ENCODE data around the gene RANBP3.

The RANBP3 gene

DNA sequence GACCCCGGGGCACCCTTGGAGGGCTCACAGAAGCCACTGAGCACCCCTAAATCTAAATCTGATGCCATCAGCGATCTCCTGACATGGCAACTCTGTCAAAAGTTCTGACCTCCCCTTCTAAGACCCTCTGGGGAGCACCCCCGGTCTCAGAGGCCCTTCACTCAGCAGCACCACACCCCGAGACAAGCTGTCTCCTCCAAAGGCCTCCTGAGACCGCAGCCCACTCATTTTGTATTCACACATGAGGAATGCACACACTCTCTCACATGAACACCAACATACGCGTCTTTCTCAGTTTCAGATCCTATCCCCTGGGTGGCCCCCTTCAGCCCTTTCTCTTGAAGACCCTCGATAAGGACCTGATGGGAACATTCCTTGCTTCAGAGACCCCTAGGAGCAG is 77.0 kb downstream of the RANBP3 start (continued):
- TF ChIP-seq, protein P1, sequence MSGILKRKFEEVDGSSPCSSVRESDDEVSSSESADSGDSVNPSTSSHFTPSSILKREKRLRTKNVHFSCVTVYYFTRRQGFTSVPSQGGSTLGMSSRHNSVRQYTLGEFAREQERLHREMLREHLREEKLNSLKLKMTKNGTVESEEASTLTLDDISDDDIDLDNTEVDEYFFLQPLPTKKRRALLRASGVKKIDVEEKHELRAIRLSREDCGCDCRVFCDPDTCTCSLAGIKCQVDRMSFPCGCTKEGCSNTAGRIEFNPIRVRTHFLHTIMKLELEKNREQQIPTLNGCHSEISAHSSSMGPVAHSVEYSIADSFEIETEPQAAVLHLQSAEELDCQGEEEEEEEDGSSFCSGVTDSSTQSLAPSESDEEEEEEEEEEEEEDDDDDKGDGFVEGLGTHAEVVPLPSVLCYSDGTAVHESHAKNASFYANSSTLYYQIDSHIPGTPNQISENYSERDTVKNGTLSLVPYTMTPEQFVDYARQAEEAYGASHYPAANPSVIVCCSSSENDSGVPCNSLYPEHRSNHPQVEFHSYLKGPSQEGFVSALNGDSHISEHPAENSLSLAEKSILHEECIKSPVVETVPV (CRISPR knock-in tag; IDR thresholded peaks at IDR 0.05): no peak
- TF ChIP-seq CSDC2 (CRISPR knock-in tag; IDR thresholded peaks at IDR 0.05) (no peak), ZNF565 (CRISPR knock-in tag; conservative IDR thresholded peaks at IDR 0.05; ENCODE audit: low read depth) (no peak), ZFP30 (CRISPR knock-in tag; IDR thresholded peaks at IDR 0.05) (no peak), ISL1 (CRISPR knock-in tag; IDR thresholded peaks at IDR 0.05) (no peak), PPARA (CRISPR knock-in tag; IDR thresholded peaks at IDR 0.05; ENCODE audit: borderline replicate concordance) (no peak), ARNTL (CRISPR knock-in tag; IDR thresholded peaks at IDR 0.05; ENCODE audit: borderline replicate concordance, low read depth) (no peak), SNAI2 (CRISPR knock-in tag; IDR thresholded peaks at IDR 0.05) (no peak), TOX (CRISPR knock-in tag; IDR thresholded peaks at IDR 0.05; ENCODE audit: borderline replicate concordance) (no peak), ZFP3 (CRISPR knock-in tag; IDR thresholded peaks at IDR 0.05) (no peak), GLIS3 (CRISPR knock-in tag; IDR thresholded peaks at IDR 0.05) (no peak)
- TF ChIP-seq, protein P2, sequence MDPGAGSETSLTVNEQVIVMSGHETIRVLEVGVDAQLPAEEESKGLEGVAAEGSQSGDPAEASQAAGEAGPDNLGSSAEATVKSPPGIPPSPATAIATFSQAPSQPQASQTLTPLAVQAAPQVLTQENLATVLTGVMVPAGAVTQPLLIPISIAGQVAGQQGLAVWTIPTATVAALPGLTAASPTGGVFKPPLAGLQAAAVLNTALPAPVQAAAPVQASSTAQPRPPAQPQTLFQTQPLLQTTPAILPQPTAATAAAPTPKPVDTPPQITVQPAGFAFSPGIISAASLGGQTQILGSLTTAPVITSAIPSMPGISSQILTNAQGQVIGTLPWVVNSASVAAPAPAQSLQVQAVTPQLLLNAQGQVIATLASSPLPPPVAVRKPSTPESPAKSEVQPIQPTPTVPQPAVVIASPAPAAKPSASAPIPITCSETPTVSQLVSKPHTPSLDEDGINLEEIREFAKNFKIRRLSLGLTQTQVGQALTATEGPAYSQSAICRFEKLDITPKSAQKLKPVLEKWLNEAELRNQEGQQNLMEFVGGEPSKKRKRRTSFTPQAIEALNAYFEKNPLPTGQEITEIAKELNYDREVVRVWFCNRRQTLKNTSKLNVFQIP (CRISPR knock-in tag; IDR thresholded peaks at IDR 0.05; ENCODE audit: borderline replicate concordance, low read depth): no peak

DNA sequence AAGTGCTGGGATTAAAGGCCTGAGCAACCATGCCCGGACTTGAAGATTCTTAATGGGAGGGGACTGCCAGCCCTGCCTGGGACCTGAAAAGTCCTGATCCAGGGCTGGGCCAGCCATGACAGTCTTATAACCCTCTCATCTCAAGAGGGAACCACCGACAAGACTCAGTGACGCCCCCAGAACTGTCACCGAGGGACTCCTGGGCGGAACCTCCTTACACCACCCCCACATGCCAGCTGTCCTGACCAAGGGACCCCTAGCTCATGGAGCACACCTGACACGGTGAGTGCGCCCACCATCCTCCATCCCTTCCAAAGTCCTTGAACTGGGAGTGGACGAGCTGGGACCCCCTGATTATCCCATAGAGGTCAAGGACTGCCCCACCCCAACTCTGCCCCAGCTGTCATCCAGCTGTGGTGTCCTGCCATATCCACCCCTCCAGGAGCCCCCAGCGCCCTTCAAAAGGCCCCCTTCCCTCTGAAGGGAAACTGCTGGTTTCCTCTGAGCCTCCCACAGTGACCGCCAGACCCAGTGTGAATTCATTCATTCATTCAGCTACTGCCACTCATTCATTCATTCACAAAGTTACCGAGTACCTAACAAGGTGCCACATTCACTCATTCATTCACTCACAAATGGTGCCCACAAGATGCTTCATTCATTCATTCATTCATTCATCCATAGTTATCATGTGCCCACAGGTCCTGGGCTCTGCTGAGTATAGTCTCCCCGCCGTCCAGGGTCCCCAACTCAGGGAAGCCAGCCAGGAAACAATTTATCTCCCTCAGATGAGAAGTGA is 78.0 kb downstream of the RANBP3 start:
- TF ChIP-seq SNAI2 (CRISPR knock-in tag; IDR thresholded peaks at IDR 0.05) (no peak), TOX (CRISPR knock-in tag; IDR thresholded peaks at IDR 0.05; ENCODE audit: borderline replicate concordance) (no peak), ZNF8 (CRISPR knock-in tag; IDR thresholded peaks at IDR 0.05) (no peak), ZFP30 (CRISPR knock-in tag; IDR thresholded peaks at IDR 0.05) (no peak)
- no peak for ATAC-seq

DNA sequence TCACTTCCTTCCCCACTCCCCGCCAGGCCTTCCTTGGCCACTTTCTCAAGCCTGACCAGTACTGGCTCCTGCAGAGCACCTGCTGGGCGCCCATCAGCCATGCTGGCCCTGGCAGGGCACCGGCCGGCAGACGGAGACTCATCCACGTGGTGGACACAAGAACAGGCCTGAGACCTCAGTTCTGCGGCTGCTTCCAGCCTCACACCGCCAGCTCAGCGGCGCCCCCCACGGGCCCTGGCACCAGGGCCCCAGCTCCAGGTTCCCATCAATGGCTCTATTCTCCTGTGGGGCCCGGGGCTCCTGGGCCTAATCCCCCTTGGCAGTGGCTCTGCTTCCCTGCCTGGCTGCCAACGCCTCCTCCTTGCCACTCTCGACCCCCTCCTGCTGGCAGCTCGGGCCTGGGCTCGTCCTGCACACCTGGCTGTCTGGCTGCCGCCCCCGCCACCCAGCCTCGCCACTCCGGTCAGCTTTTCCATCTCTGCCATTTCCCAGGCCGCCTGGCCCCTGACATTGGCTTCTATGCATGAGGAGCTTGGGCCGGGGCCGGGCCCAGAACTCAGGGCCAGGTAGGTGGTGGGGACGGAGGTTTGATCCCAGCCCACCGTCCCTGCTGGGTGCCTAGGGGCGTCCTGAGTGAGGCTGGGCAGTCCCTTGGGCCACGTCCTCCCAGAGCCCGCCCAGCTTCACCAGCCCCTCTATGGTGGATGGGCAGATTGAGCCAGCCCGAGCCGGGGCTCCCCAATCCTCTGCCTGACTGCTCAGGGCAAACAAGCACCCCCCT is 80.6 kb downstream of the RANBP3 start:
- ATAC-seq: no peak
- TF ChIP-seq ZNF70 (CRISPR knock-in tag; IDR thresholded peaks at IDR 0.05): no peak
- no peak for TF ChIP-seq ISL1 (CRISPR knock-in tag; IDR thresholded peaks at IDR 0.05)
- TF ChIP-seq, protein P3, sequence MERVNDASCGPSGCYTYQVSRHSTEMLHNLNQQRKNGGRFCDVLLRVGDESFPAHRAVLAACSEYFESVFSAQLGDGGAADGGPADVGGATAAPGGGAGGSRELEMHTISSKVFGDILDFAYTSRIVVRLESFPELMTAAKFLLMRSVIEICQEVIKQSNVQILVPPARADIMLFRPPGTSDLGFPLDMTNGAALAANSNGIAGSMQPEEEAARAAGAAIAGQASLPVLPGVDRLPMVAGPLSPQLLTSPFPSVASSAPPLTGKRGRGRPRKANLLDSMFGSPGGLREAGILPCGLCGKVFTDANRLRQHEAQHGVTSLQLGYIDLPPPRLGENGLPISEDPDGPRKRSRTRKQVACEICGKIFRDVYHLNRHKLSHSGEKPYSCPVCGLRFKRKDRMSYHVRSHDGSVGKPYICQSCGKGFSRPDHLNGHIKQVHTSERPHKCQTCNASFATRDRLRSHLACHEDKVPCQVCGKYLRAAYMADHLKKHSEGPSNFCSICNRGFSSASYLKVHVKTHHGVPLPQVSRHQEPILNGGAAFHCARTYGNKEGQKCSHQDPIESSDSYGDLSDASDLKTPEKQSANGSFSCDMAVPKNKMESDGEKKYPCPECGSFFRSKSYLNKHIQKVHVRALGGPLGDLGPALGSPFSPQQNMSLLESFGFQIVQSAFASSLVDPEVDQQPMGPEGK (CRISPR knock-in tag; IDR thresholded peaks at IDR 0.05; ENCODE audit: borderline replicate concordance): no peak
- TF ChIP-seq GLIS3 (CRISPR knock-in tag; IDR thresholded peaks at IDR 0.05): no peak
- TF ChIP-seq OSR1 (CRISPR knock-in tag; IDR thresholded peaks at IDR 0.05): no peak
- no peak for TF ChIP-seq RARB (CRISPR knock-in tag; IDR thresholded peaks at IDR 0.05)
- no peak for TF ChIP-seq PPARA (CRISPR knock-in tag; IDR thresholded peaks at IDR 0.05; ENCODE audit: borderline replicate concordance)
- TF ChIP-seq ZFP3 (CRISPR knock-in tag; IDR thresholded peaks at IDR 0.05): no peak
- TF ChIP-seq, protein P4, sequence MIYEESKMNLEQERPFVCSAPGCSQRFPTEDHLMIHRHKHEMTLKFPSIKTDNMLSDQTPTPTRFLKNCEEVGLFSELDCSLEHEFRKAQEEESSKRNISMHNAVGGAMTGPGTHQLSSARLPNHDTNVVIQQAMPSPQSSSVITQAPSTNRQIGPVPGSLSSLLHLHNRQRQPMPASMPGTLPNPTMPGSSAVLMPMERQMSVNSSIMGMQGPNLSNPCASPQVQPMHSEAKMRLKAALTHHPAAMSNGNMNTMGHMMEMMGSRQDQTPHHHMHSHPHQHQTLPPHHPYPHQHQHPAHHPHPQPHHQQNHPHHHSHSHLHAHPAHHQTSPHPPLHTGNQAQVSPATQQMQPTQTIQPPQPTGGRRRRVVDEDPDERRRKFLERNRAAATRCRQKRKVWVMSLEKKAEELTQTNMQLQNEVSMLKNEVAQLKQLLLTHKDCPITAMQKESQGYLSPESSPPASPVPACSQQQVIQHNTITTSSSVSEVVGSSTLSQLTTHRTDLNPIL (CRISPR knock-in tag; IDR thresholded peaks at IDR 0.05; ENCODE audit: low read depth): no peak

DNA sequence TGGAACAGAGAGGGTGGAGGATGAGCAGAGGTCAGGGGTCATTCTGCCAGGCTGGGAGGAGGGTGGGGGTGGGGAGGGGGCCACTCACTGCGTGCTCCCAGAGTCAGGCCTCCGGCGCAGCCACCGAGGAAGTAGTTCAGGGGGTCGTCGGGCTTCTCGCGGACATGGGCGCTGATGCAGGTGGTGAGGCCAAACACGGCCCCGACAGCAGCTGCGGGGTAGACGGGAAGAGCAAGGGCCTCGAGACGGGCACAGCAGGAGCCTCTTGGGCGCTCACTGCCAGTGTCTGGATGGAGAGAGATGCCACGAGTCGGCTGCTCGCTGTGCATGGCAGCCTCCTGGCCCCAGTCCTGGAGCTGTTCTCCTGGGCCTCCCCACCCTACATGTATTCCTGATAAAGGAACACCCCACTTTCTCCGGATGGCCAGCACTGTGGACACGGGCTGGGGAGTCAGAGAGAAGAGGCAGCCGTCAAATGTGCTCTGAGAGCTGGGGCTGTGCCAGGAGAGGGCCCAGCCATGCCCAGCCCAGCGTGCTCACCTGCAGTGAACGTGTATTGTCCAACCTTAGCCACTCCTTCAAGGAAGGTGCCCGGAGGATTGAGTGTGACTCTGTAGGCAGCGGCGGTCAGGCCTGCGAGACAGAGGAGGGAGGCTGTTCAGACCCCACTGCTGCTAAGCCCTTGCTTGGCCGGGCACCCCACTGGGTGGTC is 81.4 kb downstream of the RANBP3 start:
- ATAC-seq: no peak
- TF ChIP-seq OSR1 (CRISPR knock-in tag; IDR thresholded peaks at IDR 0.05) (no peak), PPARA (CRISPR knock-in tag; IDR thresholded peaks at IDR 0.05; ENCODE audit: borderline replicate concordance) (no peak), ZFP30 (CRISPR knock-in tag; IDR thresholded peaks at IDR 0.05) (no peak), SNAI2 (CRISPR knock-in tag; IDR thresholded peaks at IDR 0.05) (no peak)
- TF ChIP-seq, protein P2 (CRISPR knock-in tag; IDR thresholded peaks at IDR 0.05; ENCODE audit: borderline replicate concordance, low read depth): no peak
- TF ChIP-seq, protein P5, sequence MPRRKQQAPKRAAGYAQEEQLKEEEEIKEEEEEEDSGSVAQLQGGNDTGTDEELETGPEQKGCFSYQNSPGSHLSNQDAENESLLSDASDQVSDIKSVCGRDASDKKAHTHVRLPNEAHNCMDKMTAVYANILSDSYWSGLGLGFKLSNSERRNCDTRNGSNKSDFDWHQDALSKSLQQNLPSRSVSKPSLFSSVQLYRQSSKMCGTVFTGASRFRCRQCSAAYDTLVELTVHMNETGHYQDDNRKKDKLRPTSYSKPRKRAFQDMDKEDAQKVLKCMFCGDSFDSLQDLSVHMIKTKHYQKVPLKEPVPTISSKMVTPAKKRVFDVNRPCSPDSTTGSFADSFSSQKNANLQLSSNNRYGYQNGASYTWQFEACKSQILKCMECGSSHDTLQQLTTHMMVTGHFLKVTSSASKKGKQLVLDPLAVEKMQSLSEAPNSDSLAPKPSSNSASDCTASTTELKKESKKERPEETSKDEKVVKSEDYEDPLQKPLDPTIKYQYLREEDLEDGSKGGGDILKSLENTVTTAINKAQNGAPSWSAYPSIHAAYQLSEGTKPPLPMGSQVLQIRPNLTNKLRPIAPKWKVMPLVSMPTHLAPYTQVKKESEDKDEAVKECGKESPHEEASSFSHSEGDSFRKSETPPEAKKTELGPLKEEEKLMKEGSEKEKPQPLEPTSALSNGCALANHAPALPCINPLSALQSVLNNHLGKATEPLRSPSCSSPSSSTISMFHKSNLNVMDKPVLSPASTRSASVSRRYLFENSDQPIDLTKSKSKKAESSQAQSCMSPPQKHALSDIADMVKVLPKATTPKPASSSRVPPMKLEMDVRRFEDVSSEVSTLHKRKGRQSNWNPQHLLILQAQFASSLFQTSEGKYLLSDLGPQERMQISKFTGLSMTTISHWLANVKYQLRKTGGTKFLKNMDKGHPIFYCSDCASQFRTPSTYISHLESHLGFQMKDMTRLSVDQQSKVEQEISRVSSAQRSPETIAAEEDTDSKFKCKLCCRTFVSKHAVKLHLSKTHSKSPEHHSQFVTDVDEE (CRISPR knock-in tag; IDR thresholded peaks at IDR 0.05): no peak
- TF ChIP-seq, protein P3 (CRISPR knock-in tag; IDR thresholded peaks at IDR 0.05; ENCODE audit: borderline replicate concordance): no peak

All from SK-N-SH treated with all-trans-retinoic acid at 6 μM for 48 hours (cell line).